T-helper 1 cell treated with Interleukin-12 subunit alpha and Interleukin-12 subunit beta and Interleukin-4 antibody, amounts not matched to agents 30 μg/mL and 1 μg/mL, for 36 hours (primary cell): ENCODE results near the gene C12orf42.

Experiments used
- H3K27ac Mint-ChIP-seq: one replicate; pipeline ENCODE4 v1.8.0; 2021; ENCODE audit warnings: mild to moderate bottlenecking, mixed read lengths
- H3K27me3 Mint-ChIP-seq: one replicate; pipeline ENCODE4 v1.8.0; 2021; ENCODE audit warnings: low read depth, mixed read lengths
- H3K36me3 Mint-ChIP-seq: one replicate; pipeline ENCODE4 v1.8.0; 2021; ENCODE audit warnings: low read depth, mixed read lengths
- H3K4me1 Mint-ChIP-seq: one replicate; pipeline ENCODE4 v1.8.0; 2021; ENCODE audit warnings: low read depth, mixed read lengths
- H3K4me3 Mint-ChIP-seq: one replicate; pipeline ENCODE4 v1.8.0; 2021; ENCODE audit warnings: mild to moderate bottlenecking, moderate library complexity, mixed read lengths
- H3K9me3 Mint-ChIP-seq: one replicate; pipeline ENCODE4 v1.8.0; 2021; ENCODE audit warnings: mixed read lengths

C12orf42 gene

GRCh38 chr12:103313894-103314293, 181.9 kb downstream of the C12orf42 start:
- Mint-ChIP-seq H3K36me3 (no peaks in the 10 kb centered on the region), H3K4me3 (no peak overlapping the region), H3K27ac (no peak overlapping the region), H3K27me3 (no peaks in the 10 kb centered on the region), H3K9me3 (peaks cover 12% of the 10 kb centered on the region), H3K4me1 (no peaks in the 10 kb centered on the region)

GRCh38 chr12:103312742-103313354, 182.9 kb downstream of the C12orf42 start:
- no peaks in the 10 kb centered on the region for H3K36me3 Mint-ChIP-seq
- H3K4me1 Mint-ChIP-seq: no peaks in the 10 kb centered on the region
- H3K27me3 Mint-ChIP-seq: no peaks in the 10 kb centered on the region
- H3K9me3 Mint-ChIP-seq: peaks cover 12% of the 10 kb centered on the region
- H3K4me3 Mint-ChIP-seq: no peak overlapping the region
- no peak overlapping the region for H3K27ac Mint-ChIP-seq

DNA sequence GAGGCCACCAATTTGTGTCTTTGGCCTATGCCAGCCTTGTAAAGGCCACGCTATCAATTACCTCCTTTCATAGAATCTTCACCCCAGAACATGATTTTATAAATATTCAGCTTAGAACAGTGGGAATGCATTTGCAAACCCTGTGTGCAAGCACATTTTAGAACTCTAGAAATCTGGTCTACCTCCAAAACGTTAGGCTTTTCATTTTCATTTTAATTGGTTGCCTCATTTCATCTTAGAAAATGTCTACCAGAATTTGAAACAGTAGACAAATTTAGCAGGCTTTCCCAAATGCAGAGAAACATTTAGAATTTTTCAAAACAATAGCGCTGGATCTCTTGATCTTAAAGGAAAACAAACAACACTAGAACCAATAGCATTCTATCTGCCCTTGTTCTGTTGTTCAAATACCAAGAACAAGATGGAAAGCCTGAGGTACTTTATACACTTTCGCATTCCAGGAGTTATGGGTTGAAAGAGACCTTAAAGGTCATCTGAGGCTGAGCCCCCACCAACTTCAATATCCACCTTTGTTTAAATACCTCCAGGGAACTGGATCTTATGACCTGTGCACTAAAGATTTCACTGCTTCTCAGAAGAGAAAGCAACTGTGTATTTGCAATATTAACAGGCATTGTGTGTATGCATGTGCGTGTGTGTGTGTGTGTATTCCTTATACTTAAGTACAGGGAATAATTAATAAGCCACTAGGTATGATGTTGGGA, 185.1 kb downstream of the C12orf42 start:
- no peak overlapping the region for H3K27ac Mint-ChIP-seq
- H3K4me1 Mint-ChIP-seq: no peaks in the 10 kb centered on the region
- H3K27me3 Mint-ChIP-seq: no peaks in the 10 kb centered on the region
- H3K36me3 Mint-ChIP-seq: no peaks in the 10 kb centered on the region
- peaks cover 3% of the 10 kb centered on the region for H3K9me3 Mint-ChIP-seq
- H3K4me3 Mint-ChIP-seq: no peak overlapping the region

DNA sequence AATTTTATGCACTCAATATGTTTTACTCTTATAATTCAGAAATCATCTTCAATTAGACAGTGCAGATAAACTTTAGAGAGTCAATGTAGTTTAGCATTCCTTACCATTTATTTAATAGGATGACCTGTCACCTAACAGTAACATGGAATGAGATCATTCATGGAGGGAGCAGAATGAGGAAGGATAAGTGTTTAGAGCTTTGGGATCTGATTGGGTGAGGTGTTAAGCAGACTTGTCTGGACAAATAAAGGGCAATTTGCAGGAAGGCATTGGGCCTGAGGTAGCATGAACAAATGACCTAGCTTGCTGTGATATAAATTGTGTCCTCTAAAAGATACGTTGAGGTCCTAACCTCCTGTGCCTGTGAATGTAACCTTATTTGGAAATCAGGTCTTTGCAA, 187.4 kb downstream of the C12orf42 start:
- Mint-ChIP-seq H3K27ac (no peak overlapping the region), H3K27me3 (no peaks in the 10 kb centered on the region), H3K36me3 (no peaks in the 10 kb centered on the region), H3K4me3 (no peak overlapping the region), H3K9me3 (no peaks in the 10 kb centered on the region), H3K4me1 (no peaks in the 10 kb centered on the region)

DNA sequence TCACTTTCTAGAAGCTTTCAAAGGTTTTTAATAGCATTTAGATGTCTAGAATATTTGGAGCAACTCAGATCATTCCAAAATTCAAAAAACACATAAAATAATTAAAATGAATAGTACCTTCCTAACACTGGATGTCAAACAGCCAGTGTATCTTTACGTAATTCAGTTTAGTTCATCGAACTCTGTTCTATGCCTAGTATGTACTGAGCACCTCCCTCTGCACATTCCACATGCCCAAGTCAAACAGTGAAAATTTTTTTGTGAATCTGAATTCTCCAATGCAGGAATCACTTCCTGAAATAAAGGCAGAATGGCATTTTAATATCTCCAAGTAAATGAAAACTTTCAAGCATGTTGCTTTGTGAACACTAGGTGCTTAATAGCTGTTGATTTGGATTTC, 192.3 kb downstream of the C12orf42 start:
- no peaks in the 10 kb centered on the region for H3K9me3 Mint-ChIP-seq

DNA sequence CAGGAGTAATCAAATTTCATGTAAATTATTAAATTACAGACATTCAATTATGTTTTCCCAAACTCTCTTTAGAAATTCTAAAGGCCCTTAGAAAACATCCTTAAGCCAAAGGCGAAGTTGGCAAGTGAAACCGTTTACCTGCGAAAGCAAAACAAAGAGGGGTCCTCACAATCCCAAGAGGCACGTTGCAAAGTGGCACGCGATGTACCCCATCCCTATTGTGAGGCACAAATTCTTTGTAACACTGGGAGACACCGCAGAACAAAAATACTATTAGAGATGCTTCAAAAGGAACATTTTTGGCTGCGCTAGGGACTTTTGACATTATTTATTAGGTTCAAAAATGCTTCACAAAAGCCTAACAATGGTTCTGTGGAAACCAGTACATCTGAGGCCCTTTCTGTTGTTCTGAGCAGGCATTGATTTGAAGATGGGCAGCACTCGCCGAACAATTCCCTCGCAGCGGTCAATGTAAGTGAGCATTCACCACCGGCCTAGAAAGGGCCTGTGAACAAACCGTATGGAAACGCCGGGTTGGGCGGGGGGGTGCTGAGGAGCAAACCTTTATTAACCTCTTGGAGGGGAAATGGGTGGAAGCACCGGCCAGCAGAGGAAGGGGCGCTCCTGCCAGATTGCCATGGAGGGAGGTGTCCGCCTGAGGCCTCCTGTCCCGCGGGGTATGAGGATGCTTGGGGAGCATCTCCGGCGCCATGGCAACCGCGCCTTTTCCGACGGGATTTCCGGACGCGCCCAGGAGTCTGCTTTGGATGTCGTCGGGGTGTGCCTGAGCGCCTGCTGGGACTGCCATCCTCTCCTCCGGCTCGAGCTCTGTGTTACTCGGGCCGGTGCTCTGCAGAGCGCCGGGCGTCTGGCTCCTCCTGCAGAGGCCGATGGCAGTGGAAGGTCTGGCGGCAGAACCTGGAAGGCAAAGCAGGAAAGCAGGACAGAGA, 193.9 kb downstream of the C12orf42 start:
- Mint-ChIP-seq H3K9me3 (no peaks in the 10 kb centered on the region), H3K27me3 (peaks cover 5% of the 10 kb centered on the region), H3K4me1 (no peaks in the 10 kb centered on the region), H3K4me3 (no peak overlapping the region), H3K27ac (no peak overlapping the region), H3K36me3 (no peaks in the 10 kb centered on the region)

More for the DNA sequence above, 192.3 kb downstream of the C12orf42 start:
- Mint-ChIP-seq H3K27ac (no peak overlapping the region), H3K4me1 (no peaks in the 10 kb centered on the region), H3K27me3 (peaks cover 5% of the 10 kb centered on the region), H3K36me3 (no peaks in the 10 kb centered on the region), H3K4me3 (no peak overlapping the region)

DNA sequence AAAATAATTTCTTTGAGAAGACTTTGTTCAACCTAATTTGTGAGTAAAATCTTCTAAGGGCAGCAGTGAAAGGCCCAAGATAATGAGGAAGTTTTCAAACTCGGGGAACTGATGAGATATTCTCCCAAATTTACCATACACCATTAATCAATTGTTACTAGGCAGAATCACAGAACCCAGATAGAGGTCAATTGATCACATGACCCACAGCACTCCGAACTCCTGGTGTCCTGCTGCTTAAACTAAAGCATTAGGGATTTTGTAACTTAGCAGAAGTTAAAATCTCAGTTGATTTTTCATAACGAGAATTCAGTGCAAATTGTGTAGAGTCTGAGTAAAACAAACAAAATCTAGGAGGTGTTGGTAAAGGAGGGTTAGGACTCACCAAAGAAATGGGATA, 207.8 kb downstream of the C12orf42 start:
- Mint-ChIP-seq H3K27me3 (peaks cover 7% of the 10 kb centered on the region), H3K9me3 (peaks cover 5% of the 10 kb centered on the region), H3K4me3 (no peak overlapping the region), H3K27ac (no peak overlapping the region), H3K4me1 (no peaks in the 10 kb centered on the region), H3K36me3 (no peaks in the 10 kb centered on the region)

DNA sequence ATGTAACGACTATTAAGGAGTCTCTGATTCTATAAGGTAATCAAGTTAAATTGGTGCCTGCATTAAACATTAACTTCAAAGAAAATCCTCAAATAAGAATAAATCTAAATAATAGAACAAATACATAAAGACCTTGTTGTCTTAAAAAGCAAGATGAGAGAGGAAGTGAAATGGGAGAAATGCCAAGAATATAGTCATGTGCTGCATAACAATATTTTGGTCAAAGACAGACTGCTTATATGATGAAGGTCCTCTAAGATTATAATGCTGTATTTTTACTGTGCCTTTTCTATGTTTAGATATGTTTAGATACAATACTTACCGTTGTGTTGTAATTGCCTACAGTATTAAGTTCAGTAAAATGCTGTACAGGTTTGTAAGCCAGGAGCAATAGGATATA, 213.6 kb downstream of the C12orf42 start:
- no peaks in the 10 kb centered on the region for H3K9me3 Mint-ChIP-seq
- H3K4me3 Mint-ChIP-seq: no peak overlapping the region
- H3K36me3 Mint-ChIP-seq: no peaks in the 10 kb centered on the region
- H3K27me3 Mint-ChIP-seq: peaks cover 21% of the 10 kb centered on the region
- H3K27ac Mint-ChIP-seq: no peak overlapping the region
- peaks cover 18% of the 10 kb centered on the region for H3K4me1 Mint-ChIP-seq

DNA sequence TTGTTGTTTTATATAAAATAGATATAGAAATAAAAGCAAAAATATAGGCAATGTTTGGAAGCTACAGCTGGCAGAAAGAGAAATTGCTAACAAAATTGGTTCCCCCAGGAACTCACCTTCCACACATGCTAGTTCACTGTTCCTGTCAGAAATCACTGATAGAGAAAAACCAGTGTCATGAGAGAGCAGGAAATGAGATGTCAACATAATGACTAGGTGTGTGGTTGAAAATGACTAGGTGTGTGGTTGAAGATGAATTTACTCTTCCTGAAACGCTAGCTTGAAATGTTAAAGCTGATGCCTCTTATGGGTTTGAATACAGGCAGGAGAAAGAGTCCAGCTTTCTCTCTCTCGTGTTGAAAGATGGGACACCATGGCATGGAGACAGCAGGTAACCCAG, 216.3 kb downstream of the C12orf42 start:
- Mint-ChIP-seq H3K4me3 (peak overlapping the region; percentile 55), H3K4me1 (peaks cover 18% of the 10 kb centered on the region), H3K27me3 (peaks cover 21% of the 10 kb centered on the region), H3K9me3 (no peaks in the 10 kb centered on the region), H3K27ac (peak overlapping the region; percentile 61), H3K36me3 (no peaks in the 10 kb centered on the region)

DNA sequence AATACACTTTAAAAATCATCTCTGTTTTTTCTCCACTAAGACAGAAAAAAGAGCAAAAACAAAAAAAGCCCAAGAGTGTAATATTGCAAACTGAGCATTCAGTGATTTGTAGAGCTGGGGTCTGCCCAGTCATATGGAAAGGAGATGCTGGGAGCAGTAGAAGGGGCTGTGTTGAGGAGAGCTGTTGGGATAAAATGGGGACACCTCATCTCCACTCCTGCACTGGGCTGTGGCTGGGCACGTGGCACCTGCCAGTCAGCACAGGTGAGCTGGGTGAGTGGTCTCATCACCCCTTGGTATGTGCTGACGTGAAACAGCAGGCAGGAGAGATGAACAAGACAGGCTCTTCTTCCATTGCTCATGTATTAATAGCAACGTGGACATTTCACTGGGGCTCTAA, 217.4 kb downstream of the C12orf42 start:
- Mint-ChIP-seq H3K4me1 (peaks cover 21% of the 10 kb centered on the region), H3K27me3 (peaks cover 14% of the 10 kb centered on the region), H3K9me3 (no peaks in the 10 kb centered on the region), H3K4me3 (no peak overlapping the region), H3K36me3 (no peaks in the 10 kb centered on the region), H3K27ac (no peak overlapping the region)

GRCh38 chr12:103273645-103274044, 222.1 kb downstream of the C12orf42 start:
- Mint-ChIP-seq H3K27ac (no peak overlapping the region), H3K27me3 (no peaks in the 10 kb centered on the region)

GRCh38 chr12:103272949-103273348, 222.8 kb downstream of the C12orf42 start:
- Mint-ChIP-seq H3K9me3 (no peaks in the 10 kb centered on the region), H3K4me3 (no peak overlapping the region), H3K36me3 (peaks cover 2% of the 10 kb centered on the region), H3K27ac (no peak overlapping the region), H3K4me1 (peaks cover 27% of the 10 kb centered on the region), H3K27me3 (no peaks in the 10 kb centered on the region)

More at GRCh38 chr12:103273645-103274044, 222.1 kb downstream of the C12orf42 start:
- Mint-ChIP-seq H3K4me3 (no peak overlapping the region), H3K4me1 (peaks cover 30% of the 10 kb centered on the region), H3K36me3 (peaks cover 2% of the 10 kb centered on the region), H3K9me3 (no peaks in the 10 kb centered on the region)

DNA sequence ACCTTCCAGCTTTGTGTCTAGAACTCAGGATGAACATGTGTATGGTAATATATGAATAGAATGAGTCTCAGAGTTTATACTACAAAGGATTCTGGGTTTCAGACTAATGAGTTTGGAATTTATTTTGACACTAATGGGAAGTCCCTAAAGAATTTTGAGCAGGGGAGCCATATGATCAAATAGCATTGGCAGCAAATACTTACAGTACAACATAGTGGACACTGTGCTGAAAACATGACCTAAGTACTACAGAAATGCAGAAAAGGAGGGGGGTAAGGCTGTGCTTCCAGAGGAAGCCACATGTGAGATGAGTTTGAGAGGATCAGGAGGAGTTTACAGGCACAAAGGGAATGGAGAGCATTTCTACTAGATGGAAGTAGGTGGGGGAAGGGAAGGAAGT, 225.8 kb downstream of the C12orf42 start:
- H3K27me3 Mint-ChIP-seq: no peaks in the 10 kb centered on the region
- H3K4me3 Mint-ChIP-seq: no peak overlapping the region
- peaks cover 26% of the 10 kb centered on the region for H3K4me1 Mint-ChIP-seq
- no peaks in the 10 kb centered on the region for H3K9me3 Mint-ChIP-seq
- peaks cover 2% of the 10 kb centered on the region for H3K36me3 Mint-ChIP-seq
- H3K27ac Mint-ChIP-seq: peak overlapping the region; percentile 1

GRCh38 chr12:103268831-103269514, 226.8 kb downstream of the C12orf42 start:
- peak overlapping the region; percentile 84 for H3K27ac Mint-ChIP-seq
- peaks cover 26% of the 10 kb centered on the region for H3K4me1 Mint-ChIP-seq
- H3K36me3 Mint-ChIP-seq: peaks cover 2% of the 10 kb centered on the region
- no peaks in the 10 kb centered on the region for H3K9me3 Mint-ChIP-seq
- peak overlapping the region; percentile 43 for H3K4me3 Mint-ChIP-seq
- no peaks in the 10 kb centered on the region for H3K27me3 Mint-ChIP-seq
